ENCODE results near the gene IDE. TPM values are rescaled to one million over a fixed set of nuclear protein-coding genes. Genes with fewer than 3 reads are reported as not detected.

The IDE gene
- total RNA-seq, 2 donors from 2014 or later: 39.0 to 44.8 TPM

DNA sequence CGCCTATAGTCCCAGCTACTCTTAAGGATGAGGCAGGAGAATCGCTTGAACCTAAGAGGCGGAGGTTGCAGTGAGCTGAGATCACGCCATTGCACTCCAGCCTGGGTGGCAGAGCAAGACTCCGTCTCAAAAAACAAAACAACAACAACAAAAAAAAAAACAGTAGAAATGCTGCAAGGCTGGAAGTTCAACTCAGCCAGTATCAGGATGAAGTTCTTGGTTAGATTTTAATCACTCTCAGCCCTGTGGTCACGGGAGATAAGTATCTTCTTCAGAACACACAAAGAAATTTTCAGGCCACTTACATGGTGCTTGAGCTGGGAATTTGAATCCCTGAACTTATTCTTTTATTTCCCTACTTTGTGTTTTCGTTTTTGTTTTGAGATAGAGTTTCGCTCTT is 162.5 kb downstream of the IDE start:
- DNase-seq: no peak
- Histone ChIP-seq H3K27ac (no peak overlapping the region), H3K36me3 (no peaks in the 10 kb centered on the region), H3K9me3 (no peaks in the 10 kb centered on the region), H3K4me1 (no peaks in the 10 kb centered on the region), H3K9ac (ENCODE audit: low read depth in 2 of 2, low read length in 2 of 2) (no peak overlapping the region), H3K27me3 (no peaks in the 10 kb centered on the region), H3K4me3 (no peak overlapping the region)
- intact Hi-C loops (cut with DNase I): no loop called here
- TF ChIP-seq, protein P1, sequence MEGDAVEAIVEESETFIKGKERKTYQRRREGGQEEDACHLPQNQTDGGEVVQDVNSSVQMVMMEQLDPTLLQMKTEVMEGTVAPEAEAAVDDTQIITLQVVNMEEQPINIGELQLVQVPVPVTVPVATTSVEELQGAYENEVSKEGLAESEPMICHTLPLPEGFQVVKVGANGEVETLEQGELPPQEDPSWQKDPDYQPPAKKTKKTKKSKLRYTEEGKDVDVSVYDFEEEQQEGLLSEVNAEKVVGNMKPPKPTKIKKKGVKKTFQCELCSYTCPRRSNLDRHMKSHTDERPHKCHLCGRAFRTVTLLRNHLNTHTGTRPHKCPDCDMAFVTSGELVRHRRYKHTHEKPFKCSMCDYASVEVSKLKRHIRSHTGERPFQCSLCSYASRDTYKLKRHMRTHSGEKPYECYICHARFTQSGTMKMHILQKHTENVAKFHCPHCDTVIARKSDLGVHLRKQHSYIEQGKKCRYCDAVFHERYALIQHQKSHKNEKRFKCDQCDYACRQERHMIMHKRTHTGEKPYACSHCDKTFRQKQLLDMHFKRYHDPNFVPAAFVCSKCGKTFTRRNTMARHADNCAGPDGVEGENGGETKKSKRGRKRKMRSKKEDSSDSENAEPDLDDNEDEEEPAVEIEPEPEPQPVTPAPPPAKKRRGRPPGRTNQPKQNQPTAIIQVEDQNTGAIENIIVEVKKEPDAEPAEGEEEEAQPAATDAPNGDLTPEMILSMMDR (IDR thresholded peaks at IDR 0.05): no peak

DNA sequence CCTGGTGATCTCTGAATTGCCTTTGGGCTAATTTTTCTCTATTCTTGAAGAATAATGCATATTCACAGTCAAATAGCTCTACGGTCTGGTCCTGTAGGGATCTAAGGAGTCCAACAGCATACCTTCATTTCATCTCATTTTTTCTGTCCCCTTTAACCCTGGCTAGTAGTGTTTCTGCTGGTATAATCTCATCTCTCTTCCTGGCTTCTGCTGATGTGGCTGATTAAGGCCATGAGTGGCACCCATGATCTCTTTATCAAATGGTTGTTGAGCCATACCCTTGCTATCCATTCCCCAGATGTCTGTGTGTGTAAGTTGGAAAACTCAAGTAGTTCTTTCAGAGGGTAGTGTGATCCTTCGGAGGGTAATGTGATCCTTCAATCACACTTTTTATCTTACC is 163.4 kb downstream of the IDE start:
- H3K27ac ChIP-seq: no peak overlapping the region
- H3K36me3 ChIP-seq: no peaks in the 10 kb centered on the region
- TF ChIP-seq, protein P1 (IDR thresholded peaks at IDR 0.05): no peak
- intact Hi-C loops (cut with DNase I): no loop called here
- no peak overlapping the region for H3K9ac ChIP-seq (ENCODE audit: low read depth in 2 of 2, low read length in 2 of 2)
- H3K4me1 ChIP-seq: no peaks in the 10 kb centered on the region
- no peaks in the 10 kb centered on the region for H3K27me3 ChIP-seq
- no peak for DNase-seq
- no peak overlapping the region for H3K4me3 ChIP-seq
- H3K9me3 ChIP-seq: no peaks in the 10 kb centered on the region

DNA sequence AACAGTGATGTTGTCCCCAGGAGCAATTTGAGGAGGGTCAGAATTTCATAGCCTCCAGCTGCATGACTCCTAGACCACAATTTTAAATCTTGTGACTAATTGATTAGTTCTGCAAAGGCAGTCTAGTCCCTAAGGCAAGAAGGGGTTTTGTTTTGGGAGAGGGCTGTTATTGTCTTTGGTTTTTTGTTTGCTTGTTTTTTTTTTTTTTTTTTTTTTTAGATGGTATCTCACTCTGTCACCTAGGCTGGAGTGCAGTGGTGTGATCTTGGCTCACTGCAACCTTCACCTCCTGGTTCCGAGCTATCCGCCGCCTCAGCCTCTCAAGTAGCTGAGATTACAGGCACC is 165.9 kb downstream of the IDE start:
- TF ChIP-seq, protein P1 (IDR thresholded peaks at IDR 0.05): no peak
- DNase-seq: no peak

DNA sequence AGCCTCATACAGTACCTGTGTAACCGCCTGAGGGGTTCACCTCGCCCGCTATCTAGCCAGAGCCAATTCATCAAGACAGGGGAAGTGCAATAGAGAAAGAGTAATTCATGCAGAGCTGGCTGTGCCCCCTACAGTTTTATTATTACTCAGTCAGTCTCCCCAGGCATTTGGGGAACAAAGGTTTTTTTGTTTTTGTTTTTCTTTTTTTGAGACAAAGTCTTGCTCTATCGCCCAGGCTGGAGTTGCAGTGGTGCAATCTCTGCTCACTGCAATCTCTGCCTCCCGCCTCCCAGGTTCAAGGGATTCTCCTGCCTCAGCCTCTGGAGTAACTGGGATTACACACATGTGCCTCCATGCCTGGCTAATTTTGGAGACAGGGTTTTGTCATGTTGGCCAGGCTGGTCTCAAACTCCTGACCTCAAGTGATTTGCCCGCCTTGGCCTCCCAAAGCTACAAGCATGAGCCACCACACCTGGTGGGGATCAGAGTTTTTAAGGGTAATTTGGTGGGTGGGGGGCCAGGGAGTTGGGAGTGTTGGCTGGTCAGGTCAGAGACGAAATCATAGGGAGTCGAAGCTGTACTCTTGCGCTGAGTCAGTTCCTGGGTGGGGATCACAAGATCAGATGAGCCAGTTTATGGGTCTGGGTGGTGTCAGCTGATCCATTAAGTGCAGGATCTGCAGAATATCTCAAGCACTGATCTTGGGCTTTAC is 166.4 kb downstream of the IDE start:
- no peaks in the 10 kb centered on the region for H3K4me1 ChIP-seq
- H3K9ac ChIP-seq (ENCODE audit: low read depth in 2 of 2, low read length in 2 of 2): no peak overlapping the region
- DNase-seq: no peak
- no peaks in the 10 kb centered on the region for H3K36me3 ChIP-seq
- intact Hi-C loops (cut with DNase I): no loop called here
- no peaks in the 10 kb centered on the region for H3K27me3 ChIP-seq
- no peaks in the 10 kb centered on the region for H3K9me3 ChIP-seq
- TF ChIP-seq, protein P1 (IDR thresholded peaks at IDR 0.05): no peak
- no peak overlapping the region for H3K27ac ChIP-seq
- no peak overlapping the region for H3K4me3 ChIP-seq

More for the DNA sequence above, 165.9 kb downstream of the IDE start:
- intact Hi-C loops (cut with DNase I): no loop called here
- H3K27me3 ChIP-seq: no peaks in the 10 kb centered on the region
- no peaks in the 10 kb centered on the region for H3K9me3 ChIP-seq
- no peaks in the 10 kb centered on the region for H3K4me1 ChIP-seq
- no peak overlapping the region for H3K27ac ChIP-seq
- no peaks in the 10 kb centered on the region for H3K36me3 ChIP-seq
- H3K4me3 ChIP-seq: no peak overlapping the region
- H3K9ac ChIP-seq (ENCODE audit: low read depth in 2 of 2, low read length in 2 of 2): no peak overlapping the region

DNA sequence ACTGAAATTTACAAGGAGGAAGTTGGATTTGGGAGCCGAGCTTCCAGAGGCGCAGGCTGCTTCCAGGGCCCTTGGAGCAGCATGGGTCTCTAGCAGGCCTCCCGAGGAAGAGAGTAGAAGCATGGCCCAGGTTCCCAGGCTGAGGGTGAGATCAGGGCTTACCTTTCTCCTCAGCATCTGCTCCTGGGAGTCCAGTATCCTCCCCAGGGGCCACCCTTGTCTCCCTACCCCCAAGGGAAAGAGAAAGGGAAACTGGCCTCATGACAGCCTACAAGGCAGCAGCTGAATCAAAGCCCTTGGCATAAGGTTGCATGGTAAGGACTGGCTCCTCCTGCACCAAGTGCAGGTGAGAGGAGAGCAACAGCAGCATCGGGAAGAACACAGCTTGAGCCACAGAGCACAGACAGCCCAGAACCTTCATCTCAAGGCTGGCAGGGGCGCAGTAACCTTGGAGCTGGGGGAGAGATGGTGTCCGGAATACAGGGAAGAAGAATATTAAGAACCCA is 168.4 kb downstream of the IDE start:
- Histone ChIP-seq H3K27me3 (no peaks in the 10 kb centered on the region), H3K27ac (no peak overlapping the region), H3K9me3 (no peaks in the 10 kb centered on the region), H3K9ac (ENCODE audit: low read depth in 2 of 2, low read length in 2 of 2) (no peak overlapping the region), H3K36me3 (no peaks in the 10 kb centered on the region), H3K4me1 (no peaks in the 10 kb centered on the region), H3K4me3 (no peak overlapping the region)
- intact Hi-C loops (cut with DNase I): no loop called here
- no peak for DNase-seq
- TF ChIP-seq, protein P1 (IDR thresholded peaks at IDR 0.05): no peak

Measured in colonic mucosa (tissue), 4 donors.